Measurements from ENCODE around the gene ARMH3. TPM values are rescaled to one million over a fixed set of nuclear protein-coding genes. Genes with fewer than 3 reads are reported as not detected.

ARMH3 gene
- total RNA-seq, 4 donors from 2014 or later: 11.9 to 18.4 (median 17.9) TPM

GRCh38 chr10:101934686-101935305 lies 121.2 kb downstream of the ARMH3 start:
- no peak for TF ChIP-seq CTCF (IDR thresholded peaks at IDR 0.05; ENCODE audit: low read depth)

GRCh38 chr10:101933976-101934375 lies 122.0 kb downstream of the ARMH3 start:
- no peak for TF ChIP-seq CTCF (IDR thresholded peaks at IDR 0.05; ENCODE audit: low read depth)

GRCh38 chr10:101932183-101932582 lies 123.8 kb downstream of the ARMH3 start:
- no peak for TF ChIP-seq CTCF (IDR thresholded peaks at IDR 0.05; ENCODE audit: low read depth)

- no peak for TF ChIP-seq CTCF (IDR thresholded peaks at IDR 0.05; ENCODE audit: low read depth)
These were observed 130.9 kb downstream of the ARMH3 start for GRCh38 chr10:101925027-101925426.

GRCh38 chr10:101923256-101923655 lies 132.7 kb downstream of the ARMH3 start:
- no peak for TF ChIP-seq CTCF (IDR thresholded peaks at IDR 0.05; ENCODE audit: low read depth)

- TF ChIP-seq CTCF (IDR thresholded peaks at IDR 0.05; ENCODE audit: low read depth): no peak
These were observed 133.1 kb downstream of the ARMH3 start for GRCh38 chr10:101922846-101923245.

GRCh38 chr10:101920546-101920945 lies 135.4 kb downstream of the ARMH3 start:
- no peak for TF ChIP-seq CTCF (IDR thresholded peaks at IDR 0.05; ENCODE audit: low read depth)
